RKO (cell line): Measurements from ENCODE around the gene AHNAK.

Source experiments
- DNase-seq: peaks from one replicate; pipeline ENCODE4 v3.0.0-alpha.2; 2016; ENCODE audit warnings: low spot score

Gene AHNAK

DNA sequence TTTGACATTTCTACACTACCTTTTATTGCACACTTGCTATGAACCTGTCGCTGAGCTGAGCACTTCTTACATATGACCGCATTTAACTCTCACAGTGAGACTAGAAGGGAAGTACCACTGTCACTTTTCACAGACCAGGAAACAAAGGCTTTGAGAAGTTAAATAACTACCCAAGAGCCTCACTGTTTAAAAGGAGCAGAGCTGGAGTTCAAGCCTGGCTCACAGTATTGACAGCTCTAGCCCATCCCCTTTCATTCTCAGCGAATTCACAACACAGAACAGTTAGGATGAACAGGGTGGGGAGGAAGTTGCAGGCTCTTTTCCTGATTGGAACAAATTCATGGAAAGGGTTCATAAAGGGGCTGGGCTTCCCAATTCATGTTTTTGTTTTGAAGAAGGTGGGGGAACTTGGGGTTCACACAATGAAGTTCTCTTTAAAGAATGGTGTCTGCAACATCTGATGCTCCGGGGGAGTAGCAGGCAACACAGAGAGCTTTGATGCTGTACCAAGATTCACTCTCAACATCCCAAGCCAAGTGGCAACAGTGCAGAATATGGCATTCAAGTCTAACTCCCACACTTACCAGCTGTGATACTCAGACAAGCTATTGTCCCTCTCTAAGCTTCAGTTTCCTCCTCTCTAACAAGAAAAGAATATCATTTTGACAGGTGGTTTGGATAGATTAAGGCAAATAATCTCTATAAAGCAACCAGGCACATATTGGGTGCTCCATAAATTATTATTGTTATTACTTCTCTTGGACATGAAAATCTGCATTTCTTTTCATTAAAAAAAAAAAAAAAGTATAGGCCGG lies 110.6 kb downstream of the AHNAK start:
- no peak for DNase-seq

DNA sequence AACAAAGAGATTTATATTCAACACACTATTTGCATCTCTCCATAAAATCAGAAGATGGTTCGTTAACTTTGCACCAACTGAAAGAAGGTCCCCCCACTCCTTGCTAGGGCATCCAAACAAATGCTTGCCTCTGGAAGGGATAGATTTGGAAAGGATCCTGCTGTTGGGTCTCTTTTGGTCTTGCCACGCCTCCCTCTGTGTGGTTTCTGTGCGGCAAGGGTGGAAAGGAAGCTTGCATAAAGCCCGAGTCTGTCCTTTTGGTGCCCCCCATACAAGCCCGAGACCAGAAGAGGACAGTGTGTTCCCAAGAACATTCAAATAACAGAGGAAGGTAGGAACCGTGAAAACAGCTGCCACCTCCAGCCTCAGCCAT lies 112.7 kb downstream of the AHNAK start:
- DNase-seq: no peak

GRCh38 chr11:62433141-62433903 lies 113.3 kb downstream of the AHNAK start:
- DNase-seq: no peak

DNA sequence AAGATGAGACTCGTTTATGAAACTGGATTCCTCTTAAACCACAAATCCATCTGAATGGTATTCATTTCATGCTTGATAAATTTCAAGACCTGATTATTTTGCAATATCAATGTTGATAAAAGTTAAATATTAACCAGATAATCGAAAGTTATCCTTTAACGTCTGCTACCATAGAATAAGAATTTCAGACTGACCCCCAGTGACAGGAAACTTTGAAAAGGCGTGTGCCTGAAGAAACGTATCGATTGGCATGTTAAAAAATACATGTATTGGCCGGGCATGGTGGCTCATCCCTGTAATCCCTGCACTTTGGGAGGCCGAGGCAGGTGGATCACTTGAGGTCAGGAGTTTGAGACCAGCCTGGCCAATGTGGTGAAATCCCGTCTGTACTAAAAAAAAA lies 113.9 kb downstream of the AHNAK start:
- no peak for DNase-seq

DNA sequence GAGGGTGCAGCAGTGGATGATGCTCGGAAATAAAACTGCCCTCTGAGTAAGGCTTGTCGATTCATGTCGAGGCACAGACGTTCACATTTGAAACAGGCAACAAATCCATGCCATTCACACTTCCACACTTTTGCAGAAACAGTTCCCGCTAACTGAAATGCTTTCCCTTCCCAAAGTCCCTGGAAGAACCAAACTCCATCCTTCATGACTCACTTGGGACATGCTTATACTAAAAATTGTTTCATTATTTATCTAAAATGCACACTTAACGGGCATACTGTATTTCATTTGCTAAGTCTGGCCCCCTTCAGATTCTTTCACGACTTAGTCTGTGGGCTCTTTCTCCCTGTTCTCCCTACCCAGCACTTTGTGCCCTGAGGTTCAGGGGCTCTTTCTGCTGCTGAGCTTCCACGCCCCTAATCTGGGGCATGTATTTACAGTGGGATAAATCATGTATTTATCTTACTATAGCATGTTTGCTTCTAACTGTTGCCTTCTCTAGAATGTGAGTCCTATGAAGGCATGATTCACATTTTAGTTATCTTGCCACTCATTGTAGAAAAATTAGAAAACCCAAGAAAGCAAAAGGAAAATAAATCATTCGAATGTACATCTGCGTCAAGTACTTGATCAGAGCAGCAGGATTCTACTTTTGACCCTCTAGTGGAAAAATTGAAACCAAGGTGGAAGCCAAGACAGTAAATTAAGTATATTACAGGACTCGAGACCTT lies 115.3 kb downstream of the AHNAK start:
- DNase-seq: no peak

GRCh38 chr11:62430425-62430824 lies 116.2 kb downstream of the AHNAK start:
- DNase-seq: no peak

- no peak for DNase-seq
These were observed 117.6 kb downstream of the AHNAK start for GRCh38 chr11:62428871-62429560.

DNA sequence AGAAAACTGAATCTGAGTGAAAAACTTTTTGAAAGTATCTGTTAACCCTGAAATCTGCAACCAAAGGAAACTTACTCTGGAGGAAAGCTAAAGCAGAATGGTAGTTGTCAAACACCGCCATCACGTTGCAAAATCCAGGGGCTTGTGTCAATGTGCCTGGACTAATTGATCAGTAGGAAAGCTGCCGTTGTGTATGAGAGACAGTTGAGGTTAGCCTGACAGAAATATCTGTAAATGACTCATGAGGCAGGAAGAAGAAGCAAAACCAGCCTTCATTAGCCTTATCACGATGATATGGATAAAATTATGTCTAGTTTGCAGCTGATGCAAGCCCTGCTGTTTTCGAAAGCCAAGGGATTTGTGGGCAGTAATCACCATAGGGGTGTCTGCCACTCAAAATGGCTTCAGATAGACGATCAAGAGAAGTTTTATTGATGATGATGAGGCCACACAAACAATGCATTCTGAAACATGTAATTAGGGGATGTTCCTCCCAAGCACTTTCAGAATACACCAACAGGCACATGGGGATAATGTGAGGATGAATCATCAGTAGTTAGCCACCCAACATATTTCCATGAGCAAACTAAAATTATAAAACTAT lies 118.9 kb downstream of the AHNAK start:
- no peak for DNase-seq

DNA sequence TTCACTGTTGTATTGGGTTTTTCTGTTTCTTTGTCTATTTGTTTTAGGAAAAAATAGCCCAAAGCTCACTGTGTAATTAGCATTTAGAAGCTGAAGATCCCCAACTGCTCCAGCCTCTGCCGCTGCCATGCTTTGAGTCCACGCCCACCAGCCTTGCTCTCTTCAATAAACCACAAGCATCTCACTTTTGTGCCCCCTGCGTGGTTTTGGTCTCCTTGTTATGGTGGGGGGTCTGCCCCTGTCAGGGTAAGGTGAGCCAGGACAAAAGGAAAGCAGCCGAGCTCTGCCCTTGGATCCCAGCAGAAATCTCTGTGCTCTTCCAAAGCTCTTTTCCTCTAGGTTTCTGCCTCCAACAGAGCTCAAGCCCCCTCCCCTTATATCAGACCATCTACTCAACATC lies 123.6 kb downstream of the AHNAK start:
- DNase-seq: no peak

- no peak for DNase-seq
These were observed 124.6 kb downstream of the AHNAK start for GRCh38 chr11:62421996-62422395.

DNA sequence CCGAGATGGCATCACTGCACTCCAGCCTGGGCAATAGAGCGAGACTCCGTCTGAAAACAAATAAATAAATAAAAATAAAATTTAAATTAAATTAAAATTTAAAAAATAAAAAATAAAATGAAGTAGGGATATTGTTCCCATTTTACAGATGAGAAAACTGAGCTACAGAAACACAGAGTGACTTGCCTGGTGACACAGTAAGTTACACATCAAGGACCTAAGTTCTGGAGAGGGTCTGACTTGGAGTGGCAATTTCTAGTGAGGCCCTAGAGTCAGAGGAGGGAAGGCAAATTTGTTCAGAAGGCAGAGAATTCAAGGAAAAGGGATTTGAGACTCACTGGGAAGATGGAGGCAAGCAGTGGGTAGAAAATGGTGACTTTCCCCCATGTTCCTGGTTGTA lies 125.7 kb downstream of the AHNAK start:
- DNase-seq: no peak

DNA sequence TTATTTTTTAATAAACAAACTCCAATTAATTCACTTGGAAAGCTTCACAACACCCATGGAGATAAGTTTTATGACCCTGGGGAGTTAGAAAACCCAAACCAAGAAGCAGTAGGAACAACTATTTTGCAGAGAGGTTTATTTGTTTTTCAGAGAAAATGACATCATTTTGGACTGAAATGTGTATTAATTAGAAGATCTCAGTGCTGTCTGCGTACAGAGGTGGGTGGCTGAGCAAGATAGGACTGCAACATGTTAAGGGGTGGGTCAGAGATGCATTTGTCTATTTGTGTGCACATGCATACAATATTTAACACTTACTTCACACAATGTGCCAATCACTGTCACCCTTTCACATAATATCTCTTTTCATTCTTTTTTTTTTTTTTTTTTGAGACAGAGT lies 126.7 kb downstream of the AHNAK start:
- no peak for DNase-seq

- DNase-seq: no peak
These were observed 127.2 kb downstream of the AHNAK start for GRCh38 chr11:62419314-62419929.

DNA sequence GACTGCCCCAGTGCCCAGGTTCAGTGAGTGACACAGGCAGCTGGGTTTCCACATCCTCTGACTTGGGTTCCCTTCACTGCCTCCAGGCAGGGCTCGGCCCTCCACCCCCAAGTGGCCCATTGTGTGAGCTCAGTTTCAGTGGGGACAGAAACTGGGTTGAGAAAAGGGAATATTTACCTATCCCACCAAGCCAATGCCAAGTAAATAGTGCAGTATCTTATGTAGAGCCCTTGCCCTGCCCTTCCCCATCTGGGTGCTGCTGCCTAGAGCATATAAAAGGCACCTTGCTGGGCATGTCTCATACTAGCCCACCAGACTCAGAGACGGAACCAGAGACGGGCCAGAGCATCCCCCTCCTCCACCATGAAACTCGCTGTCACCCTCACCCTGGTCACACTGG lies 127.9 kb downstream of the AHNAK start, which contains the start of gene SCGB1A1:
TSS of gene SCGB1A1 (plus strand) at position 301 of the 400 bp plus-strand sequence. CDS start at position 364, 63 bp downstream.
- no peak for DNase-seq

DNA sequence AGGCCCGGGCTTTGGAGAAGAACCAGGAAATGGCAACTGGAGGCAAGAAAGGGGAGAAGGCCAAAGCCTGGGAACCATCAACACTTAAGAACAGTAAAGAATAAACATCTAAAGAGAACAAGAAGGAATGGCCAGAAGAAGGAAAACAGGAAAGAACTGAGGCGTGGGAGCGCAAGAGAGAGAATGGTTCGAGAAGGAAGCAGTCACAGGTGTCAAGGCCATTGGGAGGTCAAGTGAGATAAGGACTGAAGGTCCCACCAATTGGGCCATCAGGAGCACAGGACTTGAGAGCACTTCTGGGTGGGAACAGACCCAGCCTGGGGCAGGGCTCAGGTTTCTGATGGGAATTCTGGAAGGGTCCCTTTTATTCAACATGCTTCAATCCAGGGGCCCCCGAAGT lies 128.5 kb downstream of the AHNAK start:
- no peak for DNase-seq

- DNase-seq: no peak
These were observed 130.0 kb downstream of the AHNAK start for GRCh38 chr11:62416596-62416995.

- no peak for DNase-seq
These were observed 133.4 kb downstream of the AHNAK start for GRCh38 chr11:62413060-62413696.

DNA sequence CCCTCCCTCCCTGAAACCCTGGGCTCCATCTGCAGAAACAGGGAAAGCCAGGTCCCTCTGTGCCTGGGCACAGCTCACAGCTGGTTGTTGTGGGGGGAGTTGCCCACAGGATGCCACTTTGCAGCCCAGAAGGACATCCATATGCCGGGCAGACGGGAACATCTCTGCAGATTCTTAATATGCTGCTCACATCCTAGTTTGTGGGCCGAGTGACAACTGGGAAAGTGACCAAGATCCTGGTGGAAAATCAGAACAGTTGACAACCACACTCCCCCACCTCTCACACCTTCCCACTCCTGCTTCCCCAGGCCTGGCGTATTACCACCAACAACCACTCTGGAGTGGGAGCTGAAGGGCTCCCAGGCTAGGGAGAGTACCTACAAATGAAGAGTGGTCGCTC lies 135.1 kb downstream of the AHNAK start:
- no peak for DNase-seq

DNA sequence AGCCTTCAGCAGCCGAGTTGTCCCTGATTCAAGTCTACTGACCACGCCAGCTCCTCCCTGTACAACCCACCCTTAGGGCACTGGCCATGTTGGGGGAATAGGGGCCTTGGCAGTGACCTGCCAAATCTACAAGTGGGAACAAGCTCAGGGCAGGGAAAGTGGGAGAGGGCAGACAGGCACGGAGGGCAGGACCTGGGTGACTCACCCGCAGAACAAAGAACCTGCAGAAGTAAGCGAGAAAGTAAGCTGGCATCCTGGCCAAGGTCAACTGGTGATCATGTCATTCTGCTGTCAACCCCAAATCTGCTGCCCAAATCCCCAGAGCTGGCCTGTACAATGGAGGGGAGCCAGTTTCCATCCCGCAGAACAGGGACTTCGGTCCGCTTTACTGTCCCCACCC lies 135.6 kb downstream of the AHNAK start:
- DNase-seq: no peak

DNA sequence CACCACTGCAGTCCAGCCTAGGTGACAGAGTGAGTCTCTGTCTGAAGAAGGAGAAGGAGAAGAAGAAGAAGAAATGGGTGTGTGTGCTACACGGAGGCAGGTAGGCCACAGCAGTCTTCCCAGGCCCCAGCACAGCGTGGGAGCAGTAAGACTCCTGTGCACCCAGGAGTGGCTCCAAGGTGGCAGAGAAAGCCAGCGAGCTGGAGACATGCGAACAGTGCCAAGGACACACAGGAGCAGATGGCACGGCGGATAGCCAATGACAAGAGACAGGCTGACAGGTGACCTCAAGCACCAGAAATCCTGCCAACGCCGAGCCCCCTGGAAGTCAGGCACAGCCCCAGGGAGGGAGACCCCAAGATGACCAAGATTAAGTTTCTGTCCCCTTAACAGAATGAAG lies 136.8 kb downstream of the AHNAK start:
- no peak for DNase-seq

GRCh38 chr11:62406034-62406433 lies 140.6 kb downstream of the AHNAK start:
- no peak for DNase-seq
